CD4-positive, alpha-beta T cell treated with Interleukin-1 beta for 1 hour (primary cell): ENCODE results near the gene COL4A1.
"Not testable (repeated sequence)": the region's sequence is repeated elsewhere in the genome, so short reads cannot be mapped to it uniquely, and the experiment has no call there.

Experiments
- DNase-seq, 2 donors: peaks; one replicate each; pipeline ENCODE4 v3.0.0-alpha.2; 2020 to 2022

The COL4A1 gene

GRCh38 chr13:110323172-110323891 lies 16.4 kb upstream of the COL4A1 start:
- no peak for DNase-seq

DNA sequence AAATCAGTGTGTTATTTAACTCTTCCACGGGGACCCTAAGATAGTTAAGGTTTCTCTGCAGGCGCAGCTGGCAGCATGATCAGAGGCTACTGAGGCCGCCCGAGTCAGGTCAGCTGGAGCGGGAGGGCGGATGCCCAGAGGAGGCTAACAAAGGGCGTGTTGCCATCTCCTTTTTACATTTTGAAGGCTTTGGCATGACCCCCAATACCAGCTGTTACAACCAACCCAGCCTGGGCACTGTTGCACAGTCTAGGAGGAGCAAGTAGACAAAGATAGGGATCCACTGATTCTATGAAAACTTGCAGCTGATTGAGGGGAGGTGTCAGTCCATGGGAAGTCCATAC lies 15.8 kb upstream of the COL4A1 start:
- DNase-seq, result no peak

- DNase-seq, result no peak
These were observed 15.3 kb upstream of the COL4A1 start for GRCh38 chr13:110322126-110322827.

DNA sequence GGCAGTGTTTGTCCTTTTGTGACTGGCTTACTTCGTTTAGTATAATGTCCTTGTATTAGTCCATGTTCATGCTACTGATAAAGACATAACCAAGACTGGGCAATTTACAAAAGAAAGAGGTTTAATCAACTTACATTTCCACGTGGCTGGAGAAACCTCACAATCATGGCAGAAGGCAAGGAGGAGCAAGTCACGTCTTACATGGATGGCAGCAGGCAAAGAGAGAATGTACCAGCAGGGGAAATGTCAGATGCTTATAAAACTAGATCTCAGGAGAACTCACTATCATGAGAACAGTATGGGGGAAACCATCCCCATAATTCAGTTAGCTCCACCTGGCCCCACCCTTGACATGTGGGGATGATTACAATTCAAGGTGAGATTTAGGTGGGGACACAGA lies 14.6 kb upstream of the COL4A1 start:
- not testable (repeated sequence) for DNase-seq

GRCh38 chr13:110320645-110321044 lies 13.7 kb upstream of the COL4A1 start:
- DNase-seq, result no peak

- DNase-seq, result no peak
These were observed 13.0 kb upstream of the COL4A1 start for GRCh38 chr13:110319774-110320509.

DNA sequence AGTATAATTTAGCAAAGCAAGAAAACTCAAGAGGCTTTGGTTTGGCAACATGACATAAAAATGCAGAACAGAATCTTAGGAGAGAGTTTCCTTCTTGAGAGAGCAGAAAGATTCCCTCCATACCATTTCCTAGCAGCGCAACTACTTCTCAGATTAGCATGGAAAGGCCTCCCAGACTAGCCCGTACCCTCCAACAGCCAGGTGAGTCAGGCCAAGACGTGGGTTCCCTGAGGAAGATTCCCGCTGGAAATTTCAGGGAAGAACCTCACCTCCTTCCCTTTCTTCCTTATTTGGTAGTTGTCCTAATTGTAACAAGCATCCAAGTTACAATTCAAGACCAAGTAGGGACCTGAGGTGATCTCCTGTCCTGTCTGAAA lies 12.4 kb upstream of the COL4A1 start:
- DNase-seq, result no peak

DNA sequence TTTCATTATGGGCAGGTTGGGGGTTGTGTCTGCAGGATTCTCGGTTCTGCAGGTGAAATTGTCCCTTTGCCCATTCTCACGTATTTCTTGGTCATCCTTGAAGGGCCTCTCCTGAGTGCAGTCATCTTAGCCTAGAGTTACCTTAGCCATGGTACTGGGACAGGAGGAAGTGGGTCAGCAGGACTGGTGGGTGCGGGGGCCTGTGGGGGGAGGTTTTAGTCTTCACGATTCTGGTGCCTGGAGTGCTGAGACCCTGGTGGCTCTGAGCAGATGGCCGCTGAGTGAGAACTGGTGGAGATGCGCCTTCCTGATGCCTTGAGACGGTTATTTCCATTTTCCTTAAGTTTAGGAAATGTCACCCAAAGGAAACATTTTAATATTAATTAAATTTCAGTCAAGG lies 12.0 kb upstream of the COL4A1 start:
- no peak for DNase-seq

DNA sequence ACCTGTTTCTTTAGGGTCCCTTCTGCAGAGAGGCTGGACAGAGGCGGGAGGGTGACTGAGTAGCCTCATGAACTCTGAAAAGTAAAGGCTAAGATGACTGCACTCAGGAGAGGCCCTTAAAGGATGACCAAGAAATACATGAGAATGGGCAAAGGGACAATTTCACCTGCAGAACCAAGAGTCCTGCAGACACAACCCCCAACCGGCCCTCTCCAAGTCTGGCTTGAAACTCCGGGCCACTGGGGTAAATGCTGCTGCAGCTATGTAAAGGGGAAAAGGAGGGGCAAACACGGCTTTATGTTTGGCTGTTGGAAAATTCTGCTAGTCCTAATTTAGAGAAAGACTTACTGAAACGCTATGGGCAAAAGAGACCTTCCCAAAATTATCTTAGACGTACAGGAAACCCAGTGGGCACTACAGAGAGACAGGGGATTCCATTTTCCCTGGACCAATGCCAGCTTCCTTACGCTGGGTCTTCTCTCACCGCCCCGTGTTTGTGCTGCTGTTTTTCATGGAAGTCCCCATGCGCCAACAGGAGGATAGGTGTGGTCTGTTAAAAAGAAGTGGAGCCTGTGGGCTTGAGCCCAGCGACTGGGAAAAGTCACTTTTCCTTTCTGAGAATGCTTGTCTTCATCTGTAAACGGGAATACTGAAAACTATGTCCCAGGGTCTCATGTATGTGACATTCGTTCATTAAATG lies 10.7 kb upstream of the COL4A1 start:
- no peak for DNase-seq

- DNase-seq, result no peak
These were observed 10.1 kb upstream of the COL4A1 start for GRCh38 chr13:110317093-110317492.

- no peak for DNase-seq
These were observed 9.2 kb upstream of the COL4A1 start for GRCh38 chr13:110316196-110316595.

- DNase-seq, result no peak
These were observed 7.7 kb upstream of the COL4A1 start for GRCh38 chr13:110314516-110315245.

- not testable (repeated sequence) for DNase-seq
These were observed 6.8 kb upstream of the COL4A1 start for GRCh38 chr13:110313733-110314132.

- DNase-seq, result not testable (repeated sequence)
These were observed 6.3 kb upstream of the COL4A1 start for GRCh38 chr13:110313261-110313660.

DNA sequence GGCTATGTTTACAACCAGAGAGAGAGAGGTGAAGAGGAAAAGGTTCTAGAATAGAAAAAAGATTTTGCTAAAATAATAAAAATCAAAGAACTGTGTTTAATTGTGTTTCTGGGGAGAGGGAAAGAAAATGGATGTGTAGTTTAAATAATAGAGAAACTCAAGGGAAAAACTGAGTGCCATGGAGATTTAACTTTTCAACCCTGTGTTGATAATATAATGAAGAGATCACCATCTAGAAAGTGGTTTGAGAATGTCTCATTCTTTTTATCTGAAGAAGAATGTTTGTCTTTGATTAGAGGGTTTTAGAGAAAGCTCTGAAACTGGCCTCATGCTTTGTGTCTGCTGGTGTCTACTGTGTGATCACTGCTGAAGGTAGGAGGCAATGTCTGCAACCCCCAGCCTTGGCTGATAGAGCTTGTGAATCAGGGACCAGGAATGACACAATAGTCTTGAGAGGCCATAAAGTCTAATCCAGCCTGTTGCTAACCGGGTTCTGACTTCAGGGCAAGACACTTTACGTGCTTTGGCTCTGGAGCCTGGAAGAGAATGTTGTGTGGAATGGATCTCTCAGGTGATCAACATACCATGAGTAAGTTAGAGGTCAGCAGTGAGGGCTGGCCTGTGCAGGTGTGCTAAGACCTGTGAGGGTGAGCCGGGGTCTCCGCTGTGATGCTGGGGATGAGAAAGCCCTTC lies 5.5 kb upstream of the COL4A1 start:
- DNase-seq, result no peak

GRCh38 chr13:110311443-110312338 lies 4.7 kb upstream of the COL4A1 start:
- no peak for DNase-seq

DNA sequence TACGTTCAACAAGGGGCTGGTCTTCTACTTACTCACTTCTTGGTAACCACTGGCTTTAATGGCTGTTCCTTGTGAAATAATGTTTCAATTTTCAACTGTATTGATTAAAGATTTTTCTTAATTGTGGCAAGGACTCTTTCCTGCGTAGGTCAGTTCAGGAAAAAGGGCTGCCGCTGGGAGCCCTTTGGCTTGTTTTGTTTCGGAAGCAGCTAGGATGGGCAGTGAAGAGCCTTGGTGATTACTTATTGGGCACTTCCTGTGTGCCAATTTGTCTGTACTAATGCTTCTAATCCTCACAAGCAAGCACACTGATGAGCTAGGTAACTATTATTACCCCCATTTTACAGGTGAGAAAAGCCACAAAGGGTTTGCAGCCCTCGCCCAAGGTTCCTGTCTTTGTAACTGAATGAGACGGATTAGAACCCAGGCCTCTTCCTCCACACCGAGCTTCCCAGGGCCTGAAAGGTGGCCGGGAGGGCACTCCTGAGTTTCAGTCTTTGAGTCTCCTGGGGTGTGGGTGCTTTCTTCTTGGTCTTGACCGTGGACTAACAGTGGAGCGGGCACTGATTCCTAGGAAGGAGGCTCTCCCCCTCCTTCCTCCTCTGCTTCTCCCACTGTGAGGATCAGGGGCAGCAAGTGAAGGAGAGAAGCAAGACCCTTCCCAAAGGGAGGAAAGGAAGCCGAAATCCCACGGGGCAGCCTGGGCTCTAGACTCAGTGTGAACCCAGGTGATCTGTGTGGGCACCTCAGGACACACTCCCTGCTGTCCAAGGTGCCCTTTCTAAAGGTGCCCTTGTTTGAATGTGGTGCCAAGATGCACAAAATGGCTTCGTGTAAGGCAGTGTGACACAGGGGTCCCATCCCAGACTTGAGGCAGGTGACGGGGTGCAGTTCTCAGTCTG lies 3.8 kb upstream of the COL4A1 start:
- no peak for DNase-seq

DNA sequence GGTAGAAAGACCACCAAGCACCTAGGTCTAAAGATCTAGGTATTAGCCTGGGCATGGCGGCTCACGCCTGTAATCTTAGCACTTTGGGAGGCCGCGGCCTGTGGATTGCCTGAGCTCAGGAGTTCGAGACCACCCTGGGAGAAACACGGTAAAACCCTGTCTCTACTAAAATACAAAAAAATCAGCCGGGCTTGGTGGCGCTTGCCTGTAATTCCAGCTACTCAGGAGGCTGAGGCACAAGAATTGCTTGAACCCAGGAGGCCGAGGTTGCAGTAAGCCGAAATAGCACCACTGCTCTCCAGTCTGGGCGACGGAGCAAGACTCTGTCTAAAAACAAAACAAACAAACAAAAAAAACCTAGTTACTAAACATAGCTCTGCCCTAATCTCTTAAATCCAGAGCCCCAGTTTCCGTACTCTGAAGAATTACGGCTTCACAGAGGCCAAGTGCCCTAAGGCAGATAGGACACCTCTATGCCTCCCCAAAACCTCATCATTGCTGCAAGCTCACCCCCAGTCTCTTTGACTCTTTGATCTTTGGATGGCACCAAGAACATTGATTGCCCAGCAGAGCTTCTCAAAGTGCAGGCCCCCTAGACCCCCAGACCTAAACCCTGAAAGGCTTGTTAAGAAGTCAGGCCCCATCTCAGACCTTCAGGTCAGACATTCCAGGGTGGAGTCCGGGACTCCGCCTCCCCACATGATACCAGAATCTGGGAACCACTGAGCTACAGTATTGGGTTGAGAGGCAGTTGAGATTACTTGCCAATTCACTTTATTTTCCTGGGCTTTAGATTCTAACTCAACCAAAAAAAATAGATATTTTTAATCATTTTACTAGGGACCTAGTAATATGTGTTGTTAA lies 2.9 kb upstream of the COL4A1 start:
- no peak for DNase-seq
